CD4-positive, CD25-positive, alpha-beta regulatory T cell (primary cell): ENCODE data around the gene CD2AP. TPM values are rescaled to one million over a fixed set of nuclear protein-coding genes. Genes with fewer than 3 reads are reported as not detected.
"Not testable (repeated sequence)": the region's sequence is repeated elsewhere in the genome, so short reads cannot be mapped to it uniquely, and the experiment has no call there.

Experiments used
- ATAC-seq, 2 donors: fragments of 150-1000 bp; cut with Tn5 transposase; one replicate each; pipeline ENCODE4 v1.10.0; 2021; ENCODE audit warnings: low read depth in 2 of 2, moderate number of reproducible peaks in 2 of 2, moderate library complexity in 1 of 2
- DNase-seq, 3 donors: peaks; one replicate each; pipeline versions ENCODE4 v3.0.0 to v3.0.0-alpha.2; 2012 to 2022; ENCODE audit warnings: mixed read lengths in 1 of 3
- H3K27ac ChIP-seq: one replicate; pipeline ENCODE4 v1.7.0; 2013; ENCODE audit warnings: mild to moderate bottlenecking, low read length; ENCODE audit not compliant: insufficient read depth, poor library complexity, severe bottlenecking
- H3K27me3 ChIP-seq: one replicate; pipeline ENCODE4 v1.7.0; 2013; ENCODE audit warnings: low read length; ENCODE audit not compliant: control insufficient read depth, insufficient read depth
- H3K36me3 ChIP-seq: one replicate; pipeline ENCODE4 v1.7.0; 2013; ENCODE audit warnings: mild to moderate bottlenecking, low read length, moderate library complexity; ENCODE audit not compliant: control insufficient read depth, insufficient read depth
- H3K4me1 ChIP-seq: 2 replicates; pipeline ENCODE4 v1.7.0; 2013; ENCODE audit warnings: mild to moderate bottlenecking, low read length; ENCODE audit not compliant: insufficient read depth, control insufficient read depth, poor library complexity, severe bottlenecking
- H3K4me3 ChIP-seq: one replicate; pipeline ENCODE4 v1.7.0; 2013; ENCODE audit warnings: low read depth, mild to moderate bottlenecking, low read length, moderate library complexity
- H3K9me3 ChIP-seq, 2 experiments: 1 replicate in 1 of 2; 2 replicates in 1 of 2; pipeline ENCODE4 v1.7.0; 2013; ENCODE audit warnings: low read length in 2 of 2, mild to moderate bottlenecking in 1 of 2, moderate library complexity in 1 of 2; ENCODE audit not compliant: control insufficient read depth in 2 of 2
- H3K27ac Mint-ChIP-seq, 3 donors: one replicate each; pipeline ENCODE4 v1.8.0; 2020 to 2022; ENCODE audit warnings: mild to moderate bottlenecking in 3 of 3, mixed read lengths in 3 of 3, moderate library complexity in 2 of 3
- H3K27me3 Mint-ChIP-seq: one replicate; pipeline ENCODE4 v1.8.0; 2022; ENCODE audit warnings: mild to moderate bottlenecking, mixed read lengths
- H3K36me3 Mint-ChIP-seq: one replicate; pipeline ENCODE4 v1.8.0; 2020; ENCODE audit warnings: mixed read lengths
- H3K4me1 Mint-ChIP-seq, 4 donors: one replicate each; pipeline ENCODE4 v1.8.0; 2020 to 2022; ENCODE audit warnings: mixed read lengths in 4 of 4, mild to moderate bottlenecking in 1 of 4
- H3K4me3 Mint-ChIP-seq, 4 donors: one replicate each; pipeline ENCODE4 v1.8.0; 2020 to 2022; ENCODE audit warnings: mild to moderate bottlenecking in 4 of 4, mixed read lengths in 4 of 4, moderate library complexity in 3 of 4
- H3K9me3 Mint-ChIP-seq, 7 donors: one replicate each; pipeline ENCODE4 v1.8.0; 2020 to 2022; ENCODE audit warnings: mixed read lengths in 7 of 7, mild to moderate bottlenecking in 3 of 7, moderate library complexity in 2 of 7
- polyA plus RNA-seq, 4 donors: library from polyadenylated mRNA; unstranded; fragments of 300-500 nt; fragmentation: Illumina TruSeq; gene quantifications; one replicate each; pipeline ENCODE4 v1.2.3, GENCODE V29; 2021
- total RNA-seq: library from RNA; stranded (reverse); gene quantifications from one replicate; pipeline ENCODE4 v1.2.3, GENCODE V29; 2022

Gene CD2AP
- total and polyA plus RNA-seq, 5 donors from 2014 or later = 4.0 to 30.5 (median 6.5) TPM

DNA sequence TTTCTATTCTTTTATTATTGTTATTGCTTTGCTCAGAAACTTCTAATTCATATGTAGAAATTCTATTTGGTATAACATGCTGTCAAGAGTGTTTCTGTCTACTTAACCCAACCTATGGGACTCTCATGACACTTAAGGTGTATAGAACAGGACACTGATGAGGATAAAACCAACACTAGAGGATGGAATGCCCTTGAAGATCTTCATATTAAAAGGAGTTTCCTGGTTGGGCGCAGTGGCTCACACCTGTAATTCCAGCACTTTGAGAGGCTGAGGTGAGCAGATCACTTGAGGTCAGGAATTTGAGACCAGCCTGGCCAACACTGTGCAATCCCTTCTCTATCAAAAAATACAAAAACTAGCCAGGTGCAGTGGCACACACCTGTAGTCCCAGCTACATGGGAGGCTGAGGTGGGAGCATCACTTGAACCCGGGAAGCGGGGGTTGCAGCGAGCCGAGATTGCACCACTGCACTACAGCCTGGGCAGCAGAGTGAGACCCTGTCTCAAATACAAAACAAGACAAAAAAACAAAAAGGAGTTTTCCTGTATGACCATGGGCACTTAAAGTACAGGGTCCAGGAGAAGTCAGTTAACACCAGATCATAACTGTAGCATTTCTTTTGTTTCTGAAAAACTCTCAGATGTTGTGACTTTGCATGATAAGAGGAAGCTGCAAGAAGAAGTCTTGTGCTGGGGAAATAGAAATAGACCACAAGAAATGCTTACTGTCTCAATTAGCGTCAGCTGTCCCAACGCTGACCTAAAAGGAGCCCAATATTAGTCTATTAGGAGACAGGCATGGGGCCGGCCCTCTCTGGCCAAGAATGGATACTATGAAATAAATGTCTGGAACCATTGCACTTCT is 38.9 kb upstream of the CD2AP start:
- Mint-ChIP-seq H3K27ac (no peak overlapping the region), H3K4me3 (no peak overlapping the region), H3K9me3 (peaks cover 0 to 3% (median 2%) of the 10 kb centered on the region in 7 donors), H3K36me3 (no peaks in the 10 kb centered on the region), H3K4me1 (no peaks in the 10 kb centered on the region), H3K27me3 (peaks cover 12% of the 10 kb centered on the region)
- ATAC-seq = no peak
- no peaks in the 10 kb centered on the region for H3K9me3 ChIP-seq
- H3K27ac ChIP-seq = no peak overlapping the region
- H3K4me1 ChIP-seq = no peaks in the 10 kb centered on the region
- H3K4me3 ChIP-seq = no peak overlapping the region
- H3K27me3 ChIP-seq = no peaks in the 10 kb centered on the region
- DNase-seq = no peak
- H3K36me3 ChIP-seq = no peaks in the 10 kb centered on the region

DNA sequence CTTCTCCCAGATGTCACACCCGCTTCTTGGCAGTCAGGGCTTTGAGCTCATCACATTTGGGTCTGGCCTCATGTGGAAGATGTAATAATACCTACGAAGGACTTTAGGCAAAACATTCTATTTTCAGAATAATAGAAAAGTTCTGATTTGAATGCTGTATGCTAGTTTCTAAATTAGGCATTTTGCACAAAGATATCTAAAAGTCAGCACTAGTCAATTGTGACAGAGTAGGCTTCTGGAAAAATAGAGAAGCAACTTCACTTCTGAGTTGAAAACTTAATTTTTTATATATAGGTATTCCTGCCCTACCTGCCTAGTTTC is 38.3 kb upstream of the CD2AP start:
- Histone ChIP-seq H3K27me3 (no peaks in the 10 kb centered on the region), H3K27ac (no peak overlapping the region), H3K4me1 (no peaks in the 10 kb centered on the region), H3K4me3 (no peak overlapping the region), H3K36me3 (no peaks in the 10 kb centered on the region), H3K9me3 (no peaks in the 10 kb centered on the region)
- DNase-seq = no peak
- H3K27ac Mint-ChIP-seq = no peak overlapping the region
- no peak overlapping the region for H3K4me3 Mint-ChIP-seq
- peaks cover 12% of the 10 kb centered on the region for H3K27me3 Mint-ChIP-seq
- H3K9me3 Mint-ChIP-seq = peaks cover 0 to 3% (median 2%) of the 10 kb centered on the region in 7 donors
- H3K4me1 Mint-ChIP-seq = no peaks in the 10 kb centered on the region
- no peak for ATAC-seq
- H3K36me3 Mint-ChIP-seq = no peaks in the 10 kb centered on the region

DNA sequence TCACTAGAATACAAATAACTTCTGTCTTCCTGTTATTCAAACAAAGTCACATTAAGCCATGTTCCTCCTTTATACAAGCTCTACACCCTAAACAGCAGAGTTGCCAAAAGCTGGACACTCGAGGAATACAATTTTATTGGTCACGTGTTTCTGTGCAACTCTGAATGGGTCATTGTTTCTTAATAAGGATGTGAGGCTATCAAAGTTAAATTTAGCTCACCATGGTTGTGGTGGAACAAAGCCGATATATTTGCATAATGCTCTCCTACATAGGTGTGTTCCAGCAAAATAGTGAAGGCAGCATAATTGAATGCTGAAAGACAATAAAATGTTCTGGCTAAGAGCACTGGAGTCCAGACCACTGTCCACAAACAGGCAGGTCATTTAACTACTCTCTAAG is 36.9 kb upstream of the CD2AP start:
- Mint-ChIP-seq H3K27ac (no peak overlapping the region), H3K9me3 (peaks cover 0 to 4% (median 0%) of the 10 kb centered on the region in 7 donors)

GRCh38 chr6:47444964-47445363 is 32.6 kb upstream of the CD2AP start:
- not testable (repeated sequence) for H3K36me3 ChIP-seq, H3K27me3 Mint-ChIP-seq, H3K4me1 ChIP-seq, H3K27me3 ChIP-seq, H3K27ac Mint-ChIP-seq, H3K4me1 Mint-ChIP-seq, H3K4me3 Mint-ChIP-seq, H3K9me3 Mint-ChIP-seq, H3K36me3 Mint-ChIP-seq, H3K4me3 ChIP-seq, H3K9me3 ChIP-seq, ATAC-seq, DNase-seq, H3K27ac ChIP-seq

More for the DNA sequence above, 36.9 kb upstream of the CD2AP start:
- Histone ChIP-seq H3K27ac (no peak overlapping the region), H3K36me3 (no peaks in the 10 kb centered on the region), H3K9me3 (no peaks in the 10 kb centered on the region), H3K4me3 (no peak overlapping the region), H3K4me1 (no peaks in the 10 kb centered on the region), H3K27me3 (no peaks in the 10 kb centered on the region)
- Mint-ChIP-seq H3K4me1 (no peaks in the 10 kb centered on the region), H3K27me3 (peaks cover 5% of the 10 kb centered on the region), H3K4me3 (no peak overlapping the region), H3K36me3 (no peaks in the 10 kb centered on the region)
- no peak for ATAC-seq
- no peak for DNase-seq

DNA sequence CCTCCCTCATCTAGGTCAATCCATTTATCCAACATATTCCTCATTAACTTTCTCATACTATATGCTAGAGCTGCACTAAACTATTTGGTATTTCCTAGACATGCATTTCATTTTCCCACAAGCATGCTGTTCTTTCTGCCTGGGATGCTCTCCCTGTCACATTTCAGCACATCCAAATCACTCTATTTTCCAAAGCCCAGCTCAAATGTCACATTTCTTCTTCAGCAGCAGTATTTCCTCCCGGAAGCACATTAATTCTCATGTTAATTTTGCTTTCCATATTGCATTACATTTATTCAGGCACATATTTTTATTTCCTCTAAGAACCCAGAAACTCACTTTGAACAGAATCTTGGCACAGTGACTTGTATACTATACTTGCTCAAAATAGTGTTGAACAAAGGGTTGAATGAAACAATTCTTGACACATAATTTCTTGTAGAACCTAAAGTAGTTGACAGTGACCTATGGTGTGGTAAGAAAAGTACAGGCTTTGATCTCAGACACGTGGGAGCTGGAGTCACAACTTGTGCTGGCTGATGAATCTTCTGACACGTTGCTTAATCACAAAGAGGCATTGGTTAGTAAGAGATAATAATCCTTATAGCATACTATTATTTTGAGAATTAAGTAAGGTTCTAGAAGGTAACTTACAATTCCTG is 30.8 kb upstream of the CD2AP start:
- Mint-ChIP-seq H3K9me3 (peaks cover 0 to 4% (median 0%) of the 10 kb centered on the region in 7 donors), H3K27ac (no peak overlapping the region), H3K4me3 (no peak overlapping the region), H3K36me3 (no peaks in the 10 kb centered on the region), H3K4me1 (peaks cover 0 to 2% (median 0%) of the 10 kb centered on the region in 4 donors), H3K27me3 (no peaks in the 10 kb centered on the region)
- DNase-seq = peak in 1 of 3 donors; percentile 5
- no peak overlapping the region for H3K27ac ChIP-seq
- no peaks in the 10 kb centered on the region for H3K36me3 ChIP-seq
- H3K4me3 ChIP-seq = no peak overlapping the region
- H3K4me1 ChIP-seq = no peaks in the 10 kb centered on the region
- no peaks in the 10 kb centered on the region for H3K9me3 ChIP-seq
- peak in 1 of 2 donors; percentile 20 for ATAC-seq
- no peaks in the 10 kb centered on the region for H3K27me3 ChIP-seq

DNA sequence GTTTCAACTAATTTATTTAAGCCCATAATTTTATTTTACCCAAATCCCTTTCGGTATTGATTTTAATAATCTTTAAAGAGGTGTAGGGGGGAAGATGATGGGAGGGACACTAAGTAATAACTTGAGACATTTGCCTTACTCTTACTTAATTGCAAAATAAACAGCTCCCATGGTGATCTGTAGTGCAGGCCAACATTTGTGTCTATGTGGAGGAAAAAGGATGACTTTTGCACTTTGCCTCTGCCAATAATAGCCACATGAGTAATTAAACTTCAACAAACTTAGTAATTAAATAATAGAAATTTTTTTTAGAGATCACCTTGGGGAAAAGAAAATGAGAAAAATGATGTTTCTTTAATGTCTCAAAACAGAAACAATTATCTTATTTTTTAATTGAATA is 29.9 kb upstream of the CD2AP start:
- Histone ChIP-seq H3K27me3 (no peaks in the 10 kb centered on the region), H3K9me3 (no peaks in the 10 kb centered on the region), H3K4me1 (no peaks in the 10 kb centered on the region), H3K36me3 (no peaks in the 10 kb centered on the region), H3K27ac (no peak overlapping the region), H3K4me3 (no peak overlapping the region)
- no peak overlapping the region for H3K4me3 Mint-ChIP-seq
- no peak overlapping the region for H3K27ac Mint-ChIP-seq
- no peaks in the 10 kb centered on the region for H3K36me3 Mint-ChIP-seq
- peaks cover 0 to 4% (median 0%) of the 10 kb centered on the region in 7 donors for H3K9me3 Mint-ChIP-seq
- H3K27me3 Mint-ChIP-seq = no peaks in the 10 kb centered on the region
- DNase-seq (no peak), ATAC-seq (no peak)
- H3K4me1 Mint-ChIP-seq = peaks cover 0 to 2% (median 0%) of the 10 kb centered on the region in 4 donors

GRCh38 chr6:47451162-47451561 is 26.4 kb upstream of the CD2AP start:
- no peaks in the 10 kb centered on the region for H3K9me3 Mint-ChIP-seq
- DNase-seq (no peak), ATAC-seq (no peak)
- no peaks in the 10 kb centered on the region for H3K36me3 Mint-ChIP-seq
- H3K27me3 ChIP-seq = no peaks in the 10 kb centered on the region
- H3K27me3 Mint-ChIP-seq = no peaks in the 10 kb centered on the region
- no peak overlapping the region for H3K4me3 ChIP-seq
- H3K4me1 ChIP-seq = no peaks in the 10 kb centered on the region
- no peaks in the 10 kb centered on the region for H3K9me3 ChIP-seq
- H3K4me1 Mint-ChIP-seq = peaks cover 0 to 2% (median 0%) of the 10 kb centered on the region in 4 donors
- H3K36me3 ChIP-seq = no peaks in the 10 kb centered on the region
- no peak overlapping the region for H3K27ac Mint-ChIP-seq
- H3K4me3 Mint-ChIP-seq = no peak overlapping the region
- H3K27ac ChIP-seq = no peak overlapping the region

- H3K27me3 ChIP-seq = no peaks in the 10 kb centered on the region
- no peaks in the 10 kb centered on the region for H3K4me1 ChIP-seq
- DNase-seq (no peak), ATAC-seq (no peak)
- Mint-ChIP-seq H3K4me3 (no peak overlapping the region), H3K27ac (no peak overlapping the region), H3K4me1 (no peaks in the 10 kb centered on the region), H3K36me3 (no peaks in the 10 kb centered on the region), H3K9me3 (no peaks in the 10 kb centered on the region), H3K27me3 (no peaks in the 10 kb centered on the region)
- no peaks in the 10 kb centered on the region for H3K9me3 ChIP-seq
- H3K4me3 ChIP-seq = no peak overlapping the region
- H3K27ac ChIP-seq = no peak overlapping the region
- no peaks in the 10 kb centered on the region for H3K36me3 ChIP-seq
Observed at GRCh38 chr6:47452899-47453298, 24.7 kb upstream of the CD2AP start.
